GM10266 (cell line): Measurements from ENCODE around the gene COL4A2.
"Not testable (repeated sequence)": the region's sequence is repeated elsewhere in the genome, so short reads cannot be mapped to it uniquely, and the experiment has no call there.

Source experiments
- DNase-seq: peaks from one replicate; pipeline ENCODE4 v3.0.0; 2012; ENCODE audit errors: extremely low spot score
- CTCF ChIP-seq: IDR thresholded peaks from 2 replicates; pipeline ENCODE4 v1.5.1; 2012; ENCODE audit warnings: mild to moderate bottlenecking, low read depth; ENCODE audit not compliant: control insufficient read depth, insufficient read depth; ENCODE audit errors: missing control alignments

Gene COL4A2

GRCh38 chr13:110392510-110393240 lies 85.6 kb downstream of the COL4A2 start:
- TF ChIP-seq CTCF = no peak
- no peak for DNase-seq

GRCh38 chr13:110393761-110394160 lies 86.7 kb downstream of the COL4A2 start:
- DNase-seq = no peak
- TF ChIP-seq CTCF = no peak

GRCh38 chr13:110394371-110394841 lies 87.3 kb downstream of the COL4A2 start:
- TF ChIP-seq CTCF = no peak
- DNase-seq = no peak

GRCh38 chr13:110395616-110396015 lies 88.5 kb downstream of the COL4A2 start:
- DNase-seq = not testable (repeated sequence)

- no peak for DNase-seq
- TF ChIP-seq CTCF = no peak
Observed at GRCh38 chr13:110396476-110396875, 89.4 kb downstream of the COL4A2 start.

- TF ChIP-seq CTCF = no peak
- DNase-seq = no peak
Observed at GRCh38 chr13:110396913-110397381, 89.9 kb downstream of the COL4A2 start.

- DNase-seq = no peak
- TF ChIP-seq CTCF = no peak
Observed at GRCh38 chr13:110397436-110398115, 90.5 kb downstream of the COL4A2 start.
